NCI-H1092 treated with DMSO at 0.1 percent for 48 hours (cell line): Measurements from ENCODE around the gene MARS1.

Experiments used
- DNase-seq: peaks from one replicate; lab custom pipeline; 2025; lab: John Stamatoyannopoulos, UW

The MARS1 gene

GRCh38 chr12:57458665-57459054, 29.2 kb upstream of the MARS1 start:
- no peak for DNase-seq

GRCh38 chr12:57459055-57459749, 28.7 kb upstream of the MARS1 start:
- peak; percentile 89 for DNase-seq

- no peak for DNase-seq
These were observed 28.0 kb upstream of the MARS1 start, which contains the start of gene GLI1 for GRCh38 chr12:57459750-57460467. Gene GLI1, plus strand, starts transcription at chr12:57459785. Its CDS starts 3,907 bp downstream, at chr12:57463692.

- no peak for DNase-seq
These were observed 27.4 kb upstream of the MARS1 start for GRCh38 chr12:57460468-57460784.

- no peak for DNase-seq
These were observed 27.0 kb upstream of the MARS1 start for GRCh38 chr12:57460841-57461275.

- DNase-seq: no peak
These were observed 26.5 kb upstream of the MARS1 start for GRCh38 chr12:57461276-57461916.

GRCh38 chr12:57461917-57462250, 26.0 kb upstream of the MARS1 start:
- no peak for DNase-seq

GRCh38 chr12:57462251-57462911, 25.5 kb upstream of the MARS1 start:
- DNase-seq: peak; percentile 71

- no peak for DNase-seq
These were observed 25.0 kb upstream of the MARS1 start for GRCh38 chr12:57462912-57463253.

- DNase-seq: no peak
These were observed 23.3 kb upstream of the MARS1 start for GRCh38 chr12:57464569-57464968.

- no peak for DNase-seq
These were observed 22.7 kb upstream of the MARS1 start for GRCh38 chr12:57465030-57465746.

GRCh38 chr12:57465747-57466505, 21.9 kb upstream of the MARS1 start:
- no peak for DNase-seq

- DNase-seq: no peak
These were observed 20.5 kb upstream of the MARS1 start for GRCh38 chr12:57467212-57467874.

- no peak for DNase-seq
These were observed 20.0 kb upstream of the MARS1 start for GRCh38 chr12:57467915-57468314.

GRCh38 chr12:57469296-57470164, 18.3 kb upstream of the MARS1 start:
- no peak for DNase-seq

- no peak for DNase-seq
These were observed 17.4 kb upstream of the MARS1 start for GRCh38 chr12:57470286-57470969.

GRCh38 chr12:57470970-57471656, 16.8 kb upstream of the MARS1 start:
- DNase-seq: no peak

GRCh38 chr12:57471661-57472060, 16.2 kb upstream of the MARS1 start:
- DNase-seq: no peak

GRCh38 chr12:57472391-57472790, 15.5 kb upstream of the MARS1 start:
- DNase-seq: no peak
